ENCODE results near the gene TRMT10B.

DNA sequence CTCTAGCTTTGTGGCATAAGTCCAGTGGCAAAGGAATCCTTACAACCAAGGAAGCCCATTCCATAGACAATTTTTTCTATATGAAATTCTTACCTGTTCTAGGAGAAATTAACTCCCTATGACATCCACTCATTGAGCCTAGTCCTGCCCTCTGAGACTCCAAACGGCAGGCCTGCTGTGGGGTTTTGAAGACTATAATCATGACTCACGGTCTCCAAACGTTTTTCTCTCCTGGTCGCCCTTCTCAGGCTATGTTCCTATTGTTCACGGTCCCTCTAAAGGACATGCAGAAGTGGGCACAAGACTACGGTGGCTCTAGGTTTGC lies 30.6 kb downstream of the TRMT10B start:
- TF ChIP-seq, protein P1, sequence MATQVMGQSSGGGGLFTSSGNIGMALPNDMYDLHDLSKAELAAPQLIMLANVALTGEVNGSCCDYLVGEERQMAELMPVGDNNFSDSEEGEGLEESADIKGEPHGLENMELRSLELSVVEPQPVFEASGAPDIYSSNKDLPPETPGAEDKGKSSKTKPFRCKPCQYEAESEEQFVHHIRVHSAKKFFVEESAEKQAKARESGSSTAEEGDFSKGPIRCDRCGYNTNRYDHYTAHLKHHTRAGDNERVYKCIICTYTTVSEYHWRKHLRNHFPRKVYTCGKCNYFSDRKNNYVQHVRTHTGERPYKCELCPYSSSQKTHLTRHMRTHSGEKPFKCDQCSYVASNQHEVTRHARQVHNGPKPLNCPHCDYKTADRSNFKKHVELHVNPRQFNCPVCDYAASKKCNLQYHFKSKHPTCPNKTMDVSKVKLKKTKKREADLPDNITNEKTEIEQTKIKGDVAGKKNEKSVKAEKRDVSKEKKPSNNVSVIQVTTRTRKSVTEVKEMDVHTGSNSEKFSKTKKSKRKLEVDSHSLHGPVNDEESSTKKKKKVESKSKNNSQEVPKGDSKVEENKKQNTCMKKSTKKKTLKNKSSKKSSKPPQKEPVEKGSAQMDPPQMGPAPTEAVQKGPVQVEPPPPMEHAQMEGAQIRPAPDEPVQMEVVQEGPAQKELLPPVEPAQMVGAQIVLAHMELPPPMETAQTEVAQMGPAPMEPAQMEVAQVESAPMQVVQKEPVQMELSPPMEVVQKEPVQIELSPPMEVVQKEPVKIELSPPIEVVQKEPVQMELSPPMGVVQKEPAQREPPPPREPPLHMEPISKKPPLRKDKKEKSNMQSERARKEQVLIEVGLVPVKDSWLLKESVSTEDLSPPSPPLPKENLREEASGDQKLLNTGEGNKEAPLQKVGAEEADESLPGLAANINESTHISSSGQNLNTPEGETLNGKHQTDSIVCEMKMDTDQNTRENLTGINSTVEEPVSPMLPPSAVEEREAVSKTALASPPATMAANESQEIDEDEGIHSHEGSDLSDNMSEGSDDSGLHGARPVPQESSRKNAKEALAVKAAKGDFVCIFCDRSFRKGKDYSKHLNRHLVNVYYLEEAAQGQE (IDR thresholded peaks at IDR 0.05): no peak
- TF ChIP-seq CTCF (IDR thresholded peaks at IDR 0.05) (no peak), RAD21 (conservative IDR thresholded peaks at IDR 0.05 in 1 of 2, IDR thresholded peaks at IDR 0.05 in 1 of 2) (no peak), TP53 (CRISPR knock-in tag; IDR thresholded peaks at IDR 0.05) (no peak), PHF8 (IDR thresholded peaks at IDR 0.05; ENCODE audit: borderline replicate concordance, low read depth) (no peak), ELK1 (IDR thresholded peaks at IDR 0.05; ENCODE audit: low read depth, low read length) (no peak)

All from A549 (cell line).